ENCODE measurements around the gene SORL1. TPM values are rescaled to one million over a fixed set of nuclear protein-coding genes. Genes with fewer than 3 reads are reported as not detected.

Gene SORL1
- total RNA-seq, 1 donor from 2014 or later, result 76.3 TPM

DNA sequence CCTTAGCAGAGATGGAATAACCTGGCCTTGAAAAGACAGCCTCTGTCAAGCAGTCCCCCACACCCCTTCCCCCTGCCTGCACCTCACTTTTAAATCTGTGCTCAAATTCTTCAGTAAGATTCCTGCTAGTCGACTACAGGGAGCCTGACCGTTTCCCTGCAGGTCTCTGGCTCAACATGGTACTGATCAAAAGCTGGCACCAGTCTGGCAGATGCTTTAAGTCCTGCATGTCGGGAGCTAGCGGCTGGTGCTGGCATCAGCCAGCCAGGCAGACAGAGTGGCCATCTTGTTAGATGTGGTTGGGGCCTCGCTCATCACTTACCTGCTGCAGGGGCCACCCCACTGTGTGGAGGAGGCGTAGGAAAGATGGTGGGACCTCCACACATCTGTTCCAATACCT is 205.0 kb downstream of the SORL1 start:
- DNase-seq, result no peak

DNA sequence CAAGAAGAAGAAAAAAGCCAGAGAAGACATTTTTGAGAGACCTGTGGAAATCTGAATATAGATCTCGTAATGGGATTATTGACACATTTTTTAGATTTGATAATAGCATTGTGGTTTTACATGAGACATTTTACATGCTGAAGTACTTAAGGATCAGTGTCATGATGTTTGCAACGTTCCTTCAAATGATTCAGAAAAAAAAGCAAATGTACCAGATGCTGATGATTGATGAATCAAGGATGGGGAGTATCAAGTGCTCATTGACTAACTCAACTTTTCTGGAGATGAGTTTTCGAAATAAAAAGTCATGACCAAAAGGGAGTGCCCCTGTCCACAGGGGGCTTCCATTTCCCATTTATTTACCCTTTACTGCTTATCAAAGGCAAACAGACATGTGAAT is 207.7 kb downstream of the SORL1 start:
- DNase-seq, result no peak

DNA sequence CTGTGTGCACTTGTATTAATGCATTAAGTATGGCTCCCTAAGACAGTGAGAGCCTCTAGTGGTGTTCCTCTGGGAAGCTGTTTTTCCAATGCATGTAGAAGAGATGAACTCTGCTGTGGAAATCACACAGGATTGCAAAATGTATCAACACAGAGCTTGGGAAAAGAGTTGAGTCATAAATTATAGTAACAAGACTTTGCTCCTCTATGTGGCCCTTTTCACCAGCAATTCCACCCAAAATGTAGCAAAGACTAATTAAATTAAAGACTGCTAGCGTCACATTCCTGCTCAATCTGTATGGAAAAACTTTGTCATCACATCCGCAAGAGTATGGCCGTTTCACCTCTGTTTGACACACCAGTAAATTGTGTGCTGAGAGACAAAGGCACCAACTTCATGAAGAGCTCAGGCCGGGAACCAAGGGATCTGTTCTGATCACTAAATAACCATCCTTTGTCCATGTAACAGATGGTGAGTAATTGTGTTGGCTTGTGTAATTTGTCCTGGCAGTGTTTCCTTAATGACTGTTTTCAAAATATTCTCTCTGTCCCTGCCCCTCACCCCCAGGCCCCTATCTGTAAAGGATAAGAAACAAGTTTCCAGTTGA is 209.9 kb downstream of the SORL1 start:
- DNase-seq, result no peak

GRCh38 chr11:121664144-121664543 is 212.0 kb downstream of the SORL1 start:
- no peak for DNase-seq

DNA sequence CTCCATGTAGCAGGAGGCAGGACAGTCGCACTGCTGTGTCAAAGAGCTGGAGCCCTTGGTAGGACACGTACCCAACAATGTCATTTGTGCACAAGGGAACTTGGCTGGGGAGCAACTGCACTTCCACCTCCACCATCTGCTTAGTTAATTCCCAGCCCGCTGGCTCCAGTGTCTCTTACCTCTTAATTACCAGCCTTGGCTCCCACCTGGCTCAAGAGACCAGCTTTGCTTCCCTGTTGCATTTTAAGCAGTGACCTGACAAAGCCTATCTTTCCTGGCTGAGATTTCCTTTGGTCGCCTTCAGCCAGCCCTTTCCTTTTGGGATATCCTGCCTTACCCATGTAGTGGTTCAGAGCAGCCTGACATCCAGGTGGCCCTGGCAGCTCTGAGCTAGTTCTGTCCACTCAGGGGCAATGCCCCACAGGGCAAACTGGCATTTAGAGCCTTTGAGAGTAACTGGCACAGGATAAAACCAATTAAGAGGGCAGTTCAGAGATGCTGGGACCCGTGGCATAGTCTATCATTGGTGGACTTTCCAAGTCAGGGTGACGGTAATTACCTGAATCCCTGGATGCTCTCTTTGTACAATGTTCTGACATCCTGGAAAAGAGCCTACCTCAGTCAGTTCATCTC is 213.2 kb downstream of the SORL1 start:
- DNase-seq, result no peak

GRCh38 chr11:121667836-121668235 is 215.7 kb downstream of the SORL1 start:
- no peak for DNase-seq

DNA sequence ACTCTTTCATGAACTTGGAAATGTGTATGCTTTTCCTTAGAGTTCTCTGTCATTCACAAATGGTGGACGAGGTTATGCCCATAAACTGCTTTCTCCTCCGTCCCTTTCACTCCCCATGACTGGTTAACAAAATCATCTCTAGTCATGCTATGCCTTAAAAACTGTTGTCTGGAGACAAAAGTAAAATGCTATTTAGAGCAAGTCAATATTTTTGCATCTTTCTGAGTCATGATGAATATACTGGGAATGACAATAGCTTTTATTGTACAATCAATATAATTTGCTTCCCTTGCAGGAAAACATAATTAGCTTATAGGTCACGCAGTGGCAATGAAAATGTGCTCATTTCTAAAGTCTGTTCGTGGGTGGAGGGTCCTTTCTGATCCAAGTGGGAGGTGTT is 217.3 kb downstream of the SORL1 start:
- DNase-seq, result no peak

- DNase-seq, result no peak
Observed at GRCh38 chr11:121670266-121670665, 218.2 kb downstream of the SORL1 start.

- DNase-seq, result no peak
Observed at GRCh38 chr11:121670805-121671282, 218.7 kb downstream of the SORL1 start.

- no peak for DNase-seq
Observed at GRCh38 chr11:121671283-121672168, 219.4 kb downstream of the SORL1 start.

GRCh38 chr11:121672630-121673487 is 220.7 kb downstream of the SORL1 start:
- no peak for DNase-seq

- DNase-seq, result no peak
Observed at GRCh38 chr11:121681550-121682268, 229.6 kb downstream of the SORL1 start.

Other genes with a start within 250 kb of the SORL1 start
- gene SC5D, start 159.5 kb upstream of the SORL1 start, total RNA-seq, result 159 TPM

Data from occipital lobe (tissue), 2 donors.